HepG2 (cell line): Measurements from ENCODE around the gene ARFGEF3. TPM values are rescaled to one million over a fixed set of nuclear protein-coding genes. Genes with fewer than 3 reads are reported as not detected.

ENCODE experiments used
- BRCA1 ChIP-seq: sonication (generic); formaldehyde crosslinking; IDR thresholded peaks from 2 replicates; pipeline ENCODE4 v1.4.0; 2020; ENCODE audit warnings: missing genetic modification reagents
- FOXP1 ChIP-seq, 2 experiments: fragments of 450-650 bp in 1 of 2; IDR thresholded peaks; 2 replicates each; pipeline ENCODE4 v1.6.1; 2017 to 2018; ENCODE audit warnings: antibody characterized with exemption in 1 of 2
- MIXL1 ChIP-seq: IDR thresholded peaks from 2 replicates; pipeline ENCODE4 v1.6.1; 2016
- NCOA5 ChIP-seq: sonication (generic); formaldehyde crosslinking; IDR thresholded peaks from 2 replicates; pipeline ENCODE4 v1.4.0; 2020; ENCODE audit warnings: missing genetic modification reagents
- NFIC ChIP-seq: IDR thresholded peaks from 2 replicates; pipeline ENCODE4 v1.6.1; 2012; ENCODE audit warnings: mild to moderate bottlenecking, low read length, inconsistent platforms
- RARG ChIP-seq: sonication (generic); formaldehyde crosslinking; IDR thresholded peaks from 2 replicates; pipeline ENCODE4 v1.4.0; 2020; ENCODE audit warnings: low read depth, mild to moderate bottlenecking, missing genetic modification reagents
- SOX13 ChIP-seq, 3 experiments: fragments of 450-650 bp in 1 of 3; sonication (generic) in 1 of 3; formaldehyde crosslinking in 1 of 3; IDR thresholded peaks in 2 of 3; conservative IDR thresholded peaks in 1 of 3; 2 replicates each; pipeline versions ENCODE4 v1.5.0 to v1.6.1; 2016 to 2020; ENCODE audit warnings: antibody characterized with exemption in 1 of 3, mild to moderate bottlenecking in 1 of 3, missing compliant biosample characterization in 1 of 3, missing genetic modification reagents in 1 of 3, moderate library complexity in 1 of 3
- SRSF1 ChIP-seq: fragments of 200-400 bp; formaldehyde crosslinking; optimal IDR thresholded peaks from 2 replicates; pipeline ENCODE3; 2017; ENCODE audit warnings: mild to moderate bottlenecking, low read depth, low read length, moderate library complexity
- SUZ12 ChIP-seq: fragments of 150-350 bp; IDR thresholded peaks from 2 replicates; pipeline ENCODE4 v1.6.1; 2014; ENCODE audit warnings: low read depth, low read length
- TSC22D2 ChIP-seq: sonication (generic); formaldehyde crosslinking; IDR thresholded peaks from 2 replicates; pipeline ENCODE4 v1.5.1; 2020; ENCODE audit warnings: missing genetic modification reagents, mild to moderate bottlenecking, borderline replicate concordance
- ZNF24 ChIP-seq: fragments of 450-650 bp; IDR thresholded peaks from 2 replicates; pipeline ENCODE4 v1.6.1; 2017; ENCODE audit warnings: antibody characterized with exemption, mild to moderate bottlenecking
- ZNF749 ChIP-seq: sonication (generic); formaldehyde crosslinking; IDR thresholded peaks from 2 replicates; pipeline ENCODE4 v1.8.0; 2022; ENCODE audit warnings: mild to moderate bottlenecking, missing genetic modification reagents, moderate library complexity, borderline replicate concordance
- ZSCAN29 ChIP-seq: sonication (generic); formaldehyde crosslinking; conservative IDR thresholded peaks from 2 replicates; pipeline ENCODE4 v1.4.0; 2020; ENCODE audit warnings: mild to moderate bottlenecking, missing genetic modification reagents
- polyA plus RNA-seq, 8 experiments: library from polyadenylated mRNA; depleted of rRNA in 3 of 8; stranded (reverse) in 7 of 8; unstranded in 1 of 8; fragments of >200 nt; fragmentation: Illumina TruSeq in 4 of 8; extraction: Trizol in 4 of 8; gene quantifications; 2 replicates each; pipeline versions ENCODE4 v1.2.1 to v1.2.3, GENCODE V29; 2011 to 2016; ENCODE audit warnings: low read depth in 4 of 8, missing spikeins in 1 of 8, mixed read lengths in 1 of 8; ENCODE audit not compliant: insufficient read depth in 1 of 8
- total RNA-seq, 5 experiments: library from RNA; depleted of rRNA; stranded (reverse); fragments of >200 nt; fragmentation: Illumina TruSeq; extraction: Trizol; gene quantifications; 2 replicates each; pipeline ENCODE4 v1.2.3, GENCODE V29; 2016; ENCODE audit warnings: low read depth in 1 of 5
- TF ChIP-seq, protein P1 (sequence below): sonication (generic); formaldehyde crosslinking; IDR thresholded peaks from 2 replicates; pipeline ENCODE4 v1.4.0; 2020; ENCODE audit warnings: missing genetic modification reagents, borderline replicate concordance
- TF ChIP-seq, protein P2 (sequence below): sonication (generic); formaldehyde crosslinking; IDR thresholded peaks from 2 replicates; pipeline ENCODE4 v1.5.0; 2020; ENCODE audit warnings: mild to moderate bottlenecking, missing genetic modification reagents
- TF ChIP-seq, protein P3 (sequence below): sonication (generic); formaldehyde crosslinking; IDR thresholded peaks from 2 replicates; pipeline ENCODE4 v1.8.0; 2022; ENCODE audit warnings: low read depth, missing genetic modification reagents
- TF ChIP-seq, protein P4 (sequence below): IDR thresholded peaks from 2 replicates; pipeline ENCODE4 v1.6.1; 2012; ENCODE audit warnings: low read depth, low read length, improper control_type of control experiment
- TF ChIP-seq, protein P5 (sequence below): sonication (generic); formaldehyde crosslinking; IDR thresholded peaks from 2 replicates; pipeline ENCODE4 v1.4.0; 2020; ENCODE audit warnings: mild to moderate bottlenecking, missing genetic modification reagents

ARFGEF3 gene
- total and polyA plus RNA-seq, 2 of the 13 experiments (the other 11 are each of a cell fraction or from before 2014, with no cell fraction given), result 0.60 to 2.6 TPM

DNA sequence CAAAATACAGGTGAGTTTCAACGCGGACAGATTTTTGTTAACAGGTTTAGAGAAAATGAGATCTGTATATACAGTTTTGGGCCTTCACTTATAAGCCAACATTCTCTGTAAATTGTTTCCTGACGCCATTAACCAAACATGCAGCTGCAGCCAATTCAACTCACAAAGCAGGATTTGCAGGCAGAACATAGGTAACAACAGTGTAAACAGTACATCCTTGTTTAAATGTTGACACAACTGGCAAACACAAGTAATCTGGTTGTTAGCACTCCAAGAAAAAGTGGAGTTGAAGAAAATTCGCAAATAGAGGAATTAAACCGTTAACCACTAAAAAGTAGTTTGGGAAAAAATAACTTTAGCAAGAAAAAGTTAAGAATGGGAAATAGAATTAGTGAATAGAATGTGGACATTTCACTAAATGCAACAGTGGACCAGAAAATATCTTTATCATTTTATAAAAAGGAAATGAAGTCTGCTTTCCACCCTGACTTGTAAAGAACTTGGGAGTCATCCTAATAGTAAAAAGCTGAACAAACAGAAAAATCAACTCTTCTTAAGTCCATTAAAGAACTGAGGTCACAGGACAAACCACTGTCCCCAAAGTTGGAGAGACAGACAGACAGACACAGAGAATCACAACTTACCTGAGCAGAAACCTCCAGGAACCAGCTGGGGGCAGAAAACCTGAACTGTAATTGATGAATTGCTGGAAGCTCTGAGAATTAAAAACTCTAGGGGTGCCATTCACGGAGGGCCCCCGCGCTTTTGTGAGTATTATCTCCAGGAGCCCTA is 226.0 kb downstream of the ARFGEF3 start (continued):
- TF ChIP-seq TSC22D2, result no peak
- no peak for TF ChIP-seq NCOA5 (CRISPR knock-in tag)
- 0 out of 2 replicates have a peak, but pooled peaks have one; percentile 29 for TF ChIP-seq ZSCAN29 (CRISPR knock-in tag)
- peak; percentile 76 for TF ChIP-seq MIXL1
- no peak for TF ChIP-seq SUZ12
- TF ChIP-seq, protein P1, sequence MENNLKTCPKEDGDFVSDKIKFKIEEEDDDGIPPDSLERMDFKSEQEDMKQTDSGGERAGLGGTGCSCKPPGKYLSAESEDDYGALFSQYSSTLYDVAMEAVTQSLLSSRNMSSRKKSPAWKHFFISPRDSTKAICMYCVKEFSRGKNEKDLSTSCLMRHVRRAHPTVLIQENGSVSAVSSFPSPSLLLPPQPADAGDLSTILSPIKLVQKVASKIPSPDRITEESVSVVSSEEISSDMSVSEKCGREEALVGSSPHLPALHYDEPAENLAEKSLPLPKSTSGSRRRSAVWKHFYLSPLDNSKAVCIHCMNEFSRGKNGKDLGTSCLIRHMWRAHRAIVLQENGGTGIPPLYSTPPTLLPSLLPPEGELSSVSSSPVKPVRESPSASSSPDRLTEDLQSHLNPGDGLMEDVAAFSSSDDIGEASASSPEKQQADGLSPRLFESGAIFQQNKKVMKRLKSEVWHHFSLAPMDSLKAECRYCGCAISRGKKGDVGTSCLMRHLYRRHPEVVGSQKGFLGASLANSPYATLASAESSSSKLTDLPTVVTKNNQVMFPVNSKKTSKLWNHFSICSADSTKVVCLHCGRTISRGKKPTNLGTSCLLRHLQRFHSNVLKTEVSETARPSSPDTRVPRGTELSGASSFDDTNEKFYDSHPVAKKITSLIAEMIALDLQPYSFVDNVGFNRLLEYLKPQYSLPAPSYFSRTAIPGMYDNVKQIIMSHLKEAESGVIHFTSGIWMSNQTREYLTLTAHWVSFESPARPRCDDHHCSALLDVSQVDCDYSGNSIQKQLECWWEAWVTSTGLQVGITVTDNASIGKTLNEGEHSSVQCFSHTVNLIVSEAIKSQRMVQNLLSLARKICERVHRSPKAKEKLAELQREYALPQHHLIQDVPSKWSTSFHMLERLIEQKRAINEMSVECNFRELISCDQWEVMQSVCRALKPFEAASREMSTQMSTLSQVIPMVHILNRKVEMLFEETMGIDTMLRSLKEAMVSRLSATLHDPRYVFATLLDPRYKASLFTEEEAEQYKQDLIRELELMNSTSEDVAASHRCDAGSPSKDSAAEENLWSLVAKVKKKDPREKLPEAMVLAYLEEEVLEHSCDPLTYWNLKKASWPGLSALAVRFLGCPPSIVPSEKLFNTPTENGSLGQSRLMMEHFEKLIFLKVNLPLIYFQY (CRISPR knock-in tag), result no peak
- no peak for TF ChIP-seq BRCA1 (CRISPR knock-in tag)
- TF ChIP-seq, protein P2, sequence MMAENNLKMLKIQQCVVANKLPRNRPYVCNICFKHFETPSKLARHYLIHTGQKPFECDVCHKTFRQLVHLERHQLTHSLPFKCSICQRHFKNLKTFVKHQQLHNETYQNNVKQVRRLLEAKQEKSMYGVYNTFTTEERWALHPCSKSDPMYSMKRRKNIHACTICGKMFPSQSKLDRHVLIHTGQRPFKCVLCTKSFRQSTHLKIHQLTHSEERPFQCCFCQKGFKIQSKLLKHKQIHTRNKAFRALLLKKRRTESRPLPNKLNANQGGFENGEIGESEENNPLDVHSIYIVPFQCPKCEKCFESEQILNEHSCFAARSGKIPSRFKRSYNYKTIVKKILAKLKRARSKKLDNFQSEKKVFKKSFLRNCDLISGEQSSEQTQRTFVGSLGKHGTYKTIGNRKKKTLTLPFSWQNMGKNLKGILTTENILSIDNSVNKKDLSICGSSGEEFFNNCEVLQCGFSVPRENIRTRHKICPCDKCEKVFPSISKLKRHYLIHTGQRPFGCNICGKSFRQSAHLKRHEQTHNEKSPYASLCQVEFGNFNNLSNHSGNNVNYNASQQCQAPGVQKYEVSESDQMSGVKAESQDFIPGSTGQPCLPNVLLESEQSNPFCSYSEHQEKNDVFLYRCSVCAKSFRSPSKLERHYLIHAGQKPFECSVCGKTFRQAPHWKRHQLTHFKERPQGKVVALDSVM (CRISPR knock-in tag), result no peak
- no peak for TF ChIP-seq ZNF749 (CRISPR knock-in tag)
- TF ChIP-seq ZNF24, result no peak
- TF ChIP-seq, protein P3, sequence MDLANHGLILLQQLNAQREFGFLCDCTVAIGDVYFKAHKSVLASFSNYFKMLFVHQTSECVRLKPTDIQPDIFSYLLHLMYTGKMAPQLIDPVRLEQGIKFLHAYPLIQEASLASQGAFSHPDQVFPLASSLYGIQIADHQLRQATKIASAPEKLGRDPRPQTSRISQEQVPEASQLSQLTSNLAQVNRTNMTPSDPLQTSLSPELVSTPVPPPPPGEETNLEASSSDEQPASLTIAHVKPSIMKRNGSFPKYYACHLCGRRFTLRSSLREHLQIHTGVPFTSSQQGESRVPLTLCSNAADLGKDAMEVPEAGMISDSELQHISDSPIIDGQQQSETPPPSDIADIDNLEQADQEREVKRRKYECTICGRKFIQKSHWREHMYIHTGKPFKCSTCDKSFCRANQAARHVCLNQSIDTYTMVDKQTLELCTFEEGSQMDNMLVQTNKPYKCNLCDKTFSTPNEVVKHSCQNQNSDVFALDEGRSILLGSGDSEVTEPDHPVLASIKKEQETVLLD (CRISPR knock-in tag), result no peak
- TF ChIP-seq, protein P4, sequence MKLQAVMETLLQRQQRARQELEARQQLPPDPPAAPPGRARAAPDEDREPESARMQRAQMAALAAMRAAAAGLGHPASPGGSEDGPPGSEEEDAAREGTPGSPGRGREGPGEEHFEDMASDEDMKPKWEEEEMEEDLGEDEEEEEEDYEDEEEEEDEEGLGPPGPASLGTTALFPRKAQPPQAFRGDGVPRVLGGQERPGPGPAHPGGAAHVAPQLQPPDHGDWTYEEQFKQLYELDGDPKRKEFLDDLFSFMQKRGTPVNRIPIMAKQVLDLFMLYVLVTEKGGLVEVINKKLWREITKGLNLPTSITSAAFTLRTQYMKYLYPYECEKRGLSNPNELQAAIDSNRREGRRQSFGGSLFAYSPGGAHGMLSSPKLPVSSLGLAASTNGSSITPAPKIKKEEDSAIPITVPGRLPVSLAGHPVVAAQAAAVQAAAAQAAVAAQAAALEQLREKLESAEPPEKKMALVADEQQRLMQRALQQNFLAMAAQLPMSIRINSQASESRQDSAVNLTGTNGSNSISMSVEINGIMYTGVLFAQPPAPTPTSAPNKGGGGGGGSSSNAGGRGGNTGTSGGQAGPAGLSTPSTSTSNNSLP, result 0 out of 2 replicates have a peak, but pooled peaks have one; percentile 9
- TF ChIP-seq SRSF1, result no peak
- TF ChIP-seq, protein P5, sequence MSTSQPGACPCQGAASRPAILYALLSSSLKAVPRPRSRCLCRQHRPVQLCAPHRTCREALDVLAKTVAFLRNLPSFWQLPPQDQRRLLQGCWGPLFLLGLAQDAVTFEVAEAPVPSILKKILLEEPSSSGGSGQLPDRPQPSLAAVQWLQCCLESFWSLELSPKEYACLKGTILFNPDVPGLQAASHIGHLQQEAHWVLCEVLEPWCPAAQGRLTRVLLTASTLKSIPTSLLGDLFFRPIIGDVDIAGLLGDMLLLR (CRISPR knock-in tag), result no peak
- no peak for TF ChIP-seq SOX13 (IDR thresholded peaks at IDR 0.05)
- TF ChIP-seq SOX13 (CRISPR knock-in tag; conservative IDR thresholded peaks at IDR 0.05 in 1 of 2, IDR thresholded peaks at IDR 0.05 in 1 of 2), result peak in 1 of 2 experiments; percentile 78; a peak in 2 of 4 replicates
- peak; percentile 29; the same call in 1 of the 2 replicates for TF ChIP-seq FOXP1 (IDR thresholded peaks at IDR 0.05)
- peak; percentile 97 for TF ChIP-seq FOXP1 (CRISPR knock-in tag; IDR thresholded peaks at IDR 0.05)
- no peak for TF ChIP-seq RARG (CRISPR knock-in tag)
- TF ChIP-seq NFIC, result peak; percentile 65; the same call in 1 of the 2 replicates
